NCI-H1930 (cell line): ENCODE measurements around the gene TMEM260.
A peak's percentile ranks its signal among the peaks of the same experiment; 100 is the strongest.

ENCODE experiments used
- DNase-seq, 2 experiments: peaks; one replicate each; lab custom pipeline; 2025; lab: John Stamatoyannopoulos, UW

Gene TMEM260

GRCh38 chr14:56579345-56580220, at the start of gene TMEM260:
Gene TMEM260, plus strand, starts transcription at chr14:56579798. Its CDS starts 117 bp downstream, at chr14:56579915.
- DNase-seq = peak; percentile 79 to 92

- no peak for DNase-seq
These were observed 47.1 kb upstream of the TMEM260 start for GRCh38 chr14:56532546-56532945.

GRCh38 chr14:56534656-56535055, 44.9 kb upstream of the TMEM260 start:
- DNase-seq = no peak

GRCh38 chr14:56539862-56540261, 39.7 kb upstream of the TMEM260 start:
- DNase-seq = no peak

- no peak for DNase-seq
These were observed 36.2 kb upstream of the TMEM260 start for GRCh38 chr14:56543436-56543835.

GRCh38 chr14:56549721-56550120, 29.9 kb upstream of the TMEM260 start:
- no peak for DNase-seq

- no peak for DNase-seq
These were observed 27.0 kb upstream of the TMEM260 start for GRCh38 chr14:56552615-56553014.

GRCh38 chr14:56554301-56554700, 25.3 kb upstream of the TMEM260 start:
- no peak for DNase-seq

GRCh38 chr14:56555921-56556570, 23.6 kb upstream of the TMEM260 start:
- peak in 1 of 2 experiments; percentile 45 for DNase-seq

GRCh38 chr14:56559182-56559581, 20.4 kb upstream of the TMEM260 start:
- DNase-seq = no peak

- no peak for DNase-seq
These were observed 18.0 kb upstream of the TMEM260 start for GRCh38 chr14:56561606-56562005.

GRCh38 chr14:56562883-56563282, 16.7 kb upstream of the TMEM260 start:
- DNase-seq = no peak

- no peak for DNase-seq
These were observed 10.4 kb upstream of the TMEM260 start for GRCh38 chr14:56569174-56569573.

GRCh38 chr14:56570295-56570694, 9.3 kb upstream of the TMEM260 start:
- no peak for DNase-seq

- no peak for DNase-seq
These were observed 668 bp downstream of the TMEM260 start for GRCh38 chr14:56580221-56580711.

GRCh38 chr14:56581041-56581727, 1.6 kb downstream of the TMEM260 start:
- DNase-seq = no peak

GRCh38 chr14:56585461-56586084, 6.0 kb downstream of the TMEM260 start:
- DNase-seq = peak; percentile 39 to 62

GRCh38 chr14:56587701-56588100, 8.1 kb downstream of the TMEM260 start:
- peak; percentile 63 to 64 for DNase-seq

- no peak for DNase-seq
These were observed 10.9 kb downstream of the TMEM260 start for GRCh38 chr14:56590535-56590960.

- no peak for DNase-seq
These were observed 13.3 kb downstream of the TMEM260 start for GRCh38 chr14:56592746-56593544.

- no peak for DNase-seq
These were observed 14.8 kb downstream of the TMEM260 start for GRCh38 chr14:56594428-56594827.
